Measurements from ENCODE around the gene HIRA.

- TF ChIP-seq CTCF (IDR thresholded peaks at IDR 0.05; ENCODE audit: borderline replicate concordance, extremely low read depth, low read length, poor library complexity, severe bottlenecking): no peak
- TF ChIP-seq EZH2 (IDR thresholded peaks at IDR 0.05; ENCODE audit: borderline replicate concordance, low read depth, low read length, severe bottlenecking): no peak
These were observed 19.1 kb downstream of the HIRA start for GRCh38 chr22:19412478-19412877.

Measured in DND-41 (cell line).